H4 (cell line): ENCODE results near the gene RBBP5. TPM values are rescaled to one million over a fixed set of nuclear protein-coding genes. Genes with fewer than 3 reads are reported as not detected.
"Not testable (repeated sequence)": the region's sequence is repeated elsewhere in the genome, so short reads cannot be mapped to it uniquely, and the experiment has no call there.

ENCODE experiments used
- DNase-seq: peaks from one replicate; pipeline ENCODE4 v3.0.0-alpha.2; 2015; ENCODE audit warnings: low spot score
- total RNA-seq: library from RNA; depleted of rRNA; stranded (reverse); fragments of >200 nt; shearing (Covaris generic); gene quantifications from 2 replicates; pipeline ENCODE4 v1.2.3, GENCODE V29; 2014; rRNA removed

Gene RBBP5
- 18.6 and 18.7 TPM in 2 replicates for total RNA-seq

DNA sequence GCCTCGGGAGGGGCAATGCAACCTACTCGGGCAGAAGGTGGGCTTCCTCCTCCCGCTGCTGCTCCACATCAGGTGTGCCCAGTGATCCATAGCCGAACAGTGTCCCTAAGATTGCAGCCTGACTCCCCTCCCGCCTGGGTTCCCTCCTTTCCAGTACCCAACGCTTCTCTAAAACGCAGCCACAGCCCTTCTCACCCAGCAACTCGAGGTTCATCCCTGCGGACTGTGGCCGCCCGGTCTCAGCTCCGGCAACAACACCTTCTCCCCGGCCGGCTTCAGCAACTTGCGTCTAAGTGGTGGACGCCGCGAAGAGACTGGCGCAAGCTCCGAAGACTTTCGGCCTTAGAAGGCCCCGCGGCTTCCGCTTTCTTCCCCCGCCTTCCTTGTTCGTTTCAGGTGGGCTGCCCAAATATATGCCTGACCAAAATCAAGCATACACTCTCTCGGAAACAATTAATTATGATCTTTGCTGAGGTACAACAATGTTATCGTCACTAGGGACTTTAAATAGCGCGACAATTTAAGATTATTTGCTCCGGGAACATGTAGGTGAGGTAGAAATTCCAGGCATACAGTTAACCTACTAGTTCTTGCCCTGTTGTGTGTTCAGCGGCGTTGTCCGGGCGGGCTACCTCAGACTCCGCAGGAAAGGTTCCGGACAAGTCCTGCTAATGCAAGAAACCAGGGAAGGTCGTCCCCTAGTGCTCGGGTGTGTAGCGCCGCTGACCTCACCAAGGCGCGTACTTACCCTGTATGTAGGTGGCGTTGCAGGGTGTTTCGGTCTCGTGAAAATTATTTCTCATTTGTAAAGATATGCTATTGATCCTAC, at the start of gene RBBP5:
Gene RBBP5 (minus strand): TSS at position 319 of the 829 bp plus-strand sequence. CDS start 105 bp downstream, at position 214.
- peak; percentile 96 for DNase-seq

- peak; percentile 26 for DNase-seq
Measured at GRCh38 chr1:205171369-205171768, 49.6 kb upstream of the RBBP5 start.

DNA sequence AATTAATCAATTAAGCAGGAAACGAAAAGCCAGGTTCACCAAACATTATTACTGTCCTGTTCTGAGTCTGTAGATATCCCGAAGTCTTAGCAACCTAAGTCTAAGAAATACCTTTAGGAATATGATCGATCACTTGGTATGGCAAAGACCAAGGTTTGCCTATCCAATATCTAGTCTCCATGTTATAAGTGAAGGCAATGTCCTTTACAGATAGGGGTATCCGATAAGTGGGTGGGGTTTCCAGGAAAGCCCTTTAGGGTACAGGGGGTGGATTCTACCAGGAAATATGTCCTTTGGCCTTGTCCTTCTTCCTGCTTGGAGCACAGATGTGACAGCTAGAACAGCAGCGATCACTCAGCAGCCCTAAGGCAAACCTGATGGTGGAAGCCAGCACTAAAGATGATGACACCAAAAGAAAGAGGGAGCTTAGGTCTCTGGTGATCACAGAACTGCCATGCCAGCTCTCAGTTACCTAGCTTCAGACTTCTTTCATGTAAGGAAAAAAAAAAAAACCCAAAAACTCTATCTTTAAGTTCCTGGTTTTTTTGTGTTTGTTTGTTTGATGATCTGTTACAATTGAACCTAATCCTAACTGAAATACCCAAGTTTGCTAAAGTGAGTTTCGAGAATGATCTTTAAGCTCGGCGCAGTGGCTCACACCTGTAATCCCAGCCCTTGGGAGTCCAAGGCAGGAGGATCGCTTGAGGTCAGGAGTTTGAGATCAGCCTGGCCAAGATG, 48.9 kb upstream of the RBBP5 start:
- DNase-seq = no peak

DNA sequence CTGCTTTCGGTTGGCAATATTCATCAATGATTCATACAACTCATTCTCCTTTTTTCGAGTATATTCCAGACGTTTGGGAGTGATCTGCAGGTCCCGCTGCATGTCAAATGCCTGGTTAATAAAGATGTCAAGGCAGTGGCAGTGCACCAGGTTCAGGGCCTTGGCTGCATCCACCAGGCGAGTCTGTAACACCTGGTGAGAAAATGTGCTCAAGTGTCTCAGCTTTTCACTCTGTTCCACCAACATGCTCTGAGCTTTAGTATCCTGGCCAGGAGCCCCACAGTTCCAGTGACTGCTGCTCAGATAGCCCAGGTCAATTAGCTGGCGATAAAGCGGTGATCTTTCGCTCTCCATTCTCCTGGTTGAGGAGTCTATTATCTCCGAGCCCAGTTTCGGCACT, 47.5 kb upstream of the RBBP5 start:
- DNase-seq = no peak

DNA sequence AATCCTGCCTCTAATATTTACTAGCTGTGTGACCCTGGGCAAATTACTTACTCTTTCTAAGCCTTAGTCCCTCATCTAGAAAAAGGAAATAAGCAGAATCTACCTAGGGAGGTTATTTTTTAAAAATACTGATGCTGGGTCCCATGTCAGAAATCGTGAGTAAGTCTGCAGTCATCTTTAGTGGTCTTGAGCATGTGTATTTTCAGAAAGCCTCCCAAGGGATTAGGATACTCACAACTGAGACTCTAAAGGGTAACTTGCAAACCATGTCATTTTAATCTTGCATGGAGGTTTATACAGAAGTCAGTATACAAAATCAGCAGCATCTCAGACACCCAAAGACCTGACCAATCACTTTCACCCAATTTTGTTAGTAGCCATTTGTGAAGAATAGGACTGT, 46.5 kb upstream of the RBBP5 start:
- DNase-seq = no peak

GRCh38 chr1:205162301-205162700, 40.5 kb upstream of the RBBP5 start:
- no peak for DNase-seq

DNA sequence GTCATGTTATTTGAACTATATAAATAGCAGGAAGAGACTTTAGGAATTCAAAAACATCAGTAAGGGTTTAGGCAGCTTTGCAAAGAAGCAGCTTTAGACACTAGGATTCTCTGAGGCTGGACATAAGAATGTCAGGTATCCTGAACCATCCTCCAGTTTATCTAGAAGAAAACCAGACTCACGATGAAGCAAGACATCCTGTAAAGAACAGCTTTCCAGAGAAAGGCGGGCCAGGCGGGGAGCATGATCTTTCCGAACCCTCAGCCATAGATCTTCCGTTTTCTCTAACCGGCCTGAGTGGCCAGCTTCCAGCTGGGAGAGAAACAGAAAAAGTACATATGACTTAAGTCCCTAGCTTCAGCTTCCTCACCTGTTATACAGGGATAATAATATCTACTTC, 39.3 kb upstream of the RBBP5 start:
- DNase-seq = no peak

DNA sequence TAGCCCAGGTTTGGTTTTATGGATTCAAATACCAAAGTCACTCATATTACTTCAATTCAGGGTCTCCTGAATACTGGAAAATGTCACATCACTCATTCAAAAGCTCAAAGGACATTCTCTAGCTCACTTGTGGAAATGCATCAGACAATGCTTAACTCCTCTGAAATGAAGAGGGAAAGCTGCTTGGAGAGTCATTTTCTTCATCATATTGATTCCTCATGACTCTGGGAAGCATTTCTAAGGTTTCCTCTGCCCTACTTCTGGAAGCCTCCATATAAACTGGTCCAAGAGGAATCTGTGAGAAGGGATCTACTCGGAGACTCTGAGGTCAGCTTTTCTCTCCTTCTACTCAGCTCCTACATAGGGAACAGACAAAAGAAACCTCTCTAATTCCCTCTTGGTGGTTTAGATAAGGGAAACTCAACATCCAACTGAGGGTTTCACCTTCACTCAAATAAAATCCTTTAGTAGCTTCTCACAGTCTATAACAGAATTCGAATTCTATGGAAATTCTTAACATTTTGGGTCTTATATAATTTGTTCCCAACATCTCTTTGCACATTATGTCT, 36.4 kb upstream of the RBBP5 start:
- no peak for DNase-seq

DNA sequence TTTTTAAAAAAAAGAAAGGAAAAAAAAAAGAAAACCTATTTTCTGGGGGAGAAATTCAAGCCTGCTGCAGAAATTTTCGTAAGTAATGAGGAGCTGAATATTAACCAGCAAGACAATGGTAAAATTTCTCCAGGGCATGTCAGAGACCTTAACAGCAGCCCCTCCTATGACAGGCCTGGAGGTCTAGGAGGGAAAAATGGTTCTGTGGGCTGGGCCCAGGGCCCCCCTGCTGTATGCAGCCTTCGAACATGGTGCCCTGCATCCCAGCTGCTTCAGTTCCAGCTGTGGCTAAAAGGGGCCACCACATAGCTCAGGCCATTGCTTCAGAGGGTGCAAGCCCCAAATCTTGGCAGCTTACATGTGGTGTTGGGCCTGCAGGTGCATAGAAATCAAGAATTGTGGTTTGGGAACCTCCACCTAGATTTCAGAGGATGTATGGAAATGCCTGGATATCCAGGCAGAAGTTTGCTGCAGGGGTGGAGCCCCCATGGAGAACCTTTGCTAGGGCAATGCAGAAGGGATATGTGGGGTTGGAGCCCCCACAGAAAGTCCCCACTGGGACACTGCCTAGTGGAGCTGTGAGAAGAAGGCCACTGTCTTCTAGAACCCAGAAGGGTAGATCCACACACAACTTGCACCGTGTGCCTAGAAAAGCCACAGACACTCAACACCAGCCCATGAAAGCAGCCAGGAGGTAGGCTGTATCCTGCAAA, 34.0 kb upstream of the RBBP5 start:
- not testable (repeated sequence) for DNase-seq

DNA sequence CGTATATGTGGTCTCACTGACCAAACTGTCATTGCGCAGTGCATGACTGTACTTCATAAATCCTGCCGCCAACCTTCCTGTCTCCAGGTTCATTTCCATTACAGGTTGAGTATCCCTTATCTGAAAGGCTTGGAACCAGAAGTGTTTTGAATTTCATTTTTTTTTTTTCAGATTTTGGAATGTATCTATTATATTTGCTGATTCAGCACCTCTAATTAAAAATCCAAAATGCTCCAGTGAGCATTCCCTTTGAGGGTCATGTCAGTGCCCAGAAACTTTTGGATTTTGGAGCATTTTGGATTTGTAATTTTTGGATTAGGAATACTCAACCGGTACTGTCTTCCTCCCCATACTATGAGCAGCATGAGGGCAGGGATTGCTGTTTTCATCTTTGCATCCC, 30.7 kb upstream of the RBBP5 start:
- no peak for DNase-seq

DNA sequence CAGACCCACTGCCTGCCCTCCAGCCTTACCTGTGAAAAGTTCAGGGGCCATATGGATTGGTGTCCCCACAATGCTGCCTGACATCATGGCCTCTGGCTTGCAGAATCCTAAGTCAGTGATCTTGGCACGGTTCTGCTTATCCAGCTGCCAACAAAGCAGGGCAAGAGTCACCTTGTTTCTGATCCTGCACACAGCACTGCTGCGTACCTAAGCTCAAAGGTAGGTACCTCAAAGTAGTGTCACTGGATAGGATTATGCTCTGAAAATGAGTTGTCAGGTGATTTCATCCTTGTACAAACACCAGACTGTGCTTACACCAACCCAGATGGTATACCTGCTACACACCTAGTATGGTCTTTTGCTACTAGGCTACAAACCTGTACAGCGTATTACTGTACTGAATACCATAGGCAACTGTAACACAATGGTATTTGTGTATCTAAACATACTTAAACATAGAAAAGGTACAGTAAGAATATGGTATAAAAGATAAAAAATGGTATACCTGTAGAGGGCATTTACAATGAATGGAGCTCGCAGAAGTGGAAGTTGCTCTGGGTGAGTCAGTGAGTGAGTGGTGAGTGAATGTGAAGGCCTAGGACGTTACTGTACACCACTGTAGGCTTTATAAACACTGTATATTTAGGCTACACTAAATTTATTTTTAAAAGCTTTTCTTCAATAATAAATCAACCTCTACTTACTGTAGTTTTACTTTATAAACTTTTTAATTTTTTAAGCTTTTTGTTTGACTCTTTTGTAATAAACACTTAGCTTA, 29.1 kb upstream of the RBBP5 start:
- no peak for DNase-seq

DNA sequence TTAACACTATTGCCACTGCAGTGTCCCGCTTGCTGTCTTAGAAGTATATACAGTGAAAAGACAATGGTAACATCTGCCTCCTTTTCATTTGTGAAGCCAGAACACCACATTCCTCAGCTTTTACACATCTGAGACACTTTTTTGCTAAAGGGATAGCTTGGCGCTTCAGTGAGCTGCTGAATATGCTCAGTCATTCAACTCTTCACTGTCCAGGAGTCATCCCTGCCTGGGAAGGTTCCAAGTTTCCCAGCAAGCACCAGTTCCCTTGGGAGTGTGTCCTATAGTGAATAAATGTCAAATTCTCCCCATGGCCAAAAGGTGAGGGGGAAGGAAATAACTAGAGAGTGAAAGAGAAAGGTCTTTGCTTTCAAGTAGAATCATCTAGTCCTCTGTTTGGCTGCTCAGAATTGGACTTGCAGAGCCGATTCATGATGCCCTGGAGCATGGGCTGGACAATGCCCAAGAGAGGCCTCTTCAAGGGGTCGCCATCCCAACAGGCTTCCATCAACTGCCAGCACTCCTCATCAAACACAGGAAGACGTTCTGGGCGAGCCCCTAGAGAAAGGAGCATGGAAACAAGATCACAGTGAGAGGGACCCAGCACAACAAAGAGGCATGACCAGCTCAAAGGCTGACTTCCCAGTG, 25.5 kb upstream of the RBBP5 start:
- DNase-seq = no peak

GRCh38 chr1:205144751-205145150, 23.0 kb upstream of the RBBP5 start:
- DNase-seq = no peak

GRCh38 chr1:205144046-205144720, 22.4 kb upstream of the RBBP5 start:
- no peak for DNase-seq

GRCh38 chr1:205142102-205142469, 20.3 kb upstream of the RBBP5 start:
- no peak for DNase-seq

DNA sequence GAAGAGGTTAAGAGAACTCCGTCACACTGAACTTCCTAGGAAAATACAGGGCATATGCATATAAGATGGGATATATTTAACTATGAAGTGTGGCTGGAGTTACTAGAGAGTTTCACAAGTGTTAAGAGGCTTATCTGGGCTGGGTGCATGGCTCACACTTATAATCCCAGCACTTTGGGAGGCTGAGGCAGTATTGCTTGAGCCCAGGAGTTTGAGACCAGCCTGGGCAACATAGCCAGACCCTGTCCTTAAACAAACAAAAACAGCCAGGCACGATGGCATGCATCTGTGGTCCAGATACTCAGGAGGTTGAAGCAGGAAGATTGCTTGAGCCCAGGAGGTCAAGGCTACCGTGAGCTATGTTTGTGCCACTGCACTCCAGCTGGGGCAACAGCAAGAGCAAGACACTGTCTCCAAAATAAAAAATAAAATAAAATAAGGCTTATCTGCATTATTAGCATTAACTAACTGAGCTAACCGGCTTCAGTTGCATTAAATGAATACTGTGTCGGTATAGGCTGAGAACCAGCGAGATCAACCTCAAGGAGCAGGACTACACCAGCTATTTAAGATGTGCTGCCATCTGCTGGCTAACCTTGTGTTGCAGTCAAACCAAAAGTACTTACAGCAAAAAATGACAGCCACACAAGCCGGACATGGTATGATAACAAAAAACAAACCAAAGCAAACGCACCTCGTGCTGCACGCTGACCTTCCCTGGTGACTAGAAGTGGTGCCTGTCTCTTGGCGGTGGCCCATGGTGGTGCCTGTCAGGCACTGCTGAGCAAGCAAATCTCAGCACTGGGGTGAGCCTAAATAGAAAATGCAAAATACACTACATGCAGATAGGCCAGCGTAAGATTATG, 19.7 kb upstream of the RBBP5 start:
- DNase-seq = peak; percentile 74

GRCh38 chr1:205140113-205140512, 18.3 kb upstream of the RBBP5 start:
- no peak for DNase-seq

DNA sequence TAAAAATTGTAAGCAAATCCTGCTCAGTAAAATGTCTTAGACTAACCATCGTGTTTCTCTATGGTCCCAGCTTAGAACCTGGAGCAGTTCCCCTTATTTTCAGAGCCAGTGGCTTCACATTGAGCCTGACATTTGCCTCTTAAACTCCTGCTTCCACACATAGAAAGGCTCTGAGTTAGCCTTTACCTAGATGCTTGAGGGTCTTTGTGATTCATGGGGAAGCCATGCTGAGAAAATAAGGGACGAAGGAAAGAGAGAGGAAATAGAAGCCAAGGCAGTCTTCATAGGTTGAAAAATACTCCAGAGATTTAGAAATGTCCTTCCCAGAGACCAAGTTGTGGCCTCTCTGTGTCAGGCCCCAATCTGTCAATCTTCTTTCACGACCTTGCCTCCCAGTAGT, 16.1 kb upstream of the RBBP5 start:
- no peak for DNase-seq

DNA sequence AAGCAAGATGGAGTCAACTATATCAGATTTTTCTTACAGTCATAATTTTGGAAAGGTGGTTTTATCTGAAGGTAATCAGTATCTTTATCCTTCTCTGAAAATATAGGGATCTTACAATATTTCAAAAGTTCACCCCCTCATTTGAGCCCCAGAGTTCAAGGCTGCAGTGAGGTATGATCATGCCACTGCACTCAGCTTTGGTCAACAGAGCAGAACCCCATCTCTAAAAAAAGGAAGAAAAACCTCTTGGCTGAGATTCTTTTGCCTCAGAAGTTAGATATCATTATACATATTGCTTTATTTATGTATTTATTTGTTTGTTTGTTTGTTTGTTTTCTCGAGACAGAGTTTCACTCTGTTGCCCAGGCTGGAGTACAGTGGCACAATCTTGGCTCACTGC, 11.5 kb upstream of the RBBP5 start:
- no peak for DNase-seq
